Esophagus muscularis mucosa (tissue), 4 donors: Measurements from ENCODE around the gene POLR2C.

ENCODE experiments used
- CTCF ChIP-seq, 3 experiments: fragments of 200-600 bp in 2 of 3; fragments of 450-650 bp in 1 of 3; sonication (generic) in 2 of 3; IDR thresholded peaks; one replicate each; pipeline ENCODE4 v1.5.1; 2017 to 2019; ENCODE audit warnings: antibody characterized with exemption in 3 of 3, mild to moderate bottlenecking in 2 of 3, moderate library complexity in 1 of 3
- EP300 ChIP-seq: sonication (generic); formaldehyde crosslinking; IDR thresholded peaks from one replicate; pipeline ENCODE4 v1.6.1; 2017; ENCODE audit warnings: antibody characterized with exemption
- POLR2A ChIP-seq: fragments of 450-650 bp; IDR thresholded peaks from one replicate; pipeline ENCODE4 v1.6.1; 2017; ENCODE audit warnings: antibody characterized with exemption, moderate library complexity, mild to moderate bottlenecking, low read depth
- POLR2AphosphoS5 ChIP-seq, 2 donors: sonication (generic); formaldehyde crosslinking; IDR thresholded peaks; one replicate each; pipeline ENCODE4 v1.6.1; 2017; ENCODE audit warnings: antibody characterized with exemption in 2 of 2

GRCh38 chr16:57505169-57505568, 42.7 kb downstream of the POLR2C start:
- TF ChIP-seq CTCF (IDR thresholded peaks at IDR 0.05) (no peak), POLR2AphosphoS5 (IDR thresholded peaks at IDR 0.05) (no peak), POLR2A (no peak), EP300 (no peak)
